Endothelial cell of umbilical vein (primary cell): ENCODE results near the gene DNAJB12. TPM values are rescaled to one million over a fixed set of nuclear protein-coding genes. Genes with fewer than 3 reads are reported as not detected.

Experiments used
- BruUV-seq: library from RNA; stranded (reverse); fragments of 400-500 nt; replicated peaks from 2 replicates; lab custom pipeline; 2021; lab: Mats Ljungman, UMichigan
- CTCF ChIA-PET: fragments of 300-600, 350-600 bp; sonication (Branson Sonifier 250); formaldehyde crosslinking; loops from one replicate; lab custom pipeline; 2021; ENCODE audit warnings: antibody characterized with exemption, inconsistent platforms; lab: Charles Lee
- POLR2A ChIA-PET: fragments of 300-600, 350-600 bp; sonication (Branson Sonifier 250); formaldehyde crosslinking; loops from one replicate; lab custom pipeline; 2021; ENCODE audit warnings: antibody characterized with exemption, inconsistent platforms; lab: Charles Lee
- DNase-seq: peaks from one replicate; pipeline ENCODE4 v3.0.0-alpha.2; 2011; ENCODE audit warnings: low read depth, low spot score
- FAIRE-seq: peaks from 2 replicates; lab custom pipeline; 2011; peaks lifted over from hg19 to GRCh38; lab: Jason Lieb, UNC
- H2AFZ ChIP-seq: 2 replicates; pipeline ENCODE4 v1.6.0; 2012; ENCODE audit warnings: low read depth, low read length, control low read depth, inconsistent platforms
- H3K27ac ChIP-seq: 2 replicates; pipeline ENCODE4 v1.5.1; 2011; ENCODE audit warnings: low read depth, mild to moderate bottlenecking, control low read depth, low read length, moderate library complexity; ENCODE audit not compliant: insufficient read depth
- H3K27me3 ChIP-seq, 2 experiments: 2 replicates each; pipeline versions ENCODE4 v1.6.0 to v1.6.1; 2011; ENCODE audit warnings: low read length in 2 of 2, mixed read lengths in 1 of 2; ENCODE audit not compliant: control insufficient read depth in 2 of 2, insufficient read depth in 2 of 2
- H3K36me3 ChIP-seq, 2 experiments: 2 replicates in 1 of 2; 3 replicates in 1 of 2; pipeline ENCODE4 v1.5.1; 2011; ENCODE audit warnings: low read length in 2 of 2, mild to moderate bottlenecking in 1 of 2, moderate library complexity in 1 of 2; ENCODE audit not compliant: control insufficient read depth in 2 of 2, insufficient read depth in 2 of 2; ENCODE audit errors: extremely low read depth in 1 of 2
- H3K4me1 ChIP-seq: 3 replicates; pipeline ENCODE4 v1.5.1; 2011; ENCODE audit warnings: mild to moderate bottlenecking, low read length; ENCODE audit not compliant: control insufficient read depth, insufficient read depth; ENCODE audit errors: extremely low read depth
- H3K4me2 ChIP-seq: 2 replicates; pipeline ENCODE4 v1.6.1; 2011; ENCODE audit warnings: low read length, control low read depth, mixed read lengths; ENCODE audit not compliant: insufficient read depth
- H3K4me3 ChIP-seq, 3 experiments: fragments of 200-600 bp in 1 of 3; sonication (generic), shearing (Covaris generic) in 1 of 3; replicated peaks in 1 of 3; 2 replicates each; pipeline ENCODE4 v1.5.1; 2011 to 2016; ENCODE audit warnings: control low read depth in 3 of 3, low read length in 3 of 3, mild to moderate bottlenecking in 2 of 3, inconsistent platforms in 1 of 3, low read depth in 1 of 3, moderate library complexity in 1 of 3; ENCODE audit not compliant: insufficient read depth in 1 of 3
- H3K79me2 ChIP-seq: 2 replicates; pipeline ENCODE4 v1.6.0; 2012; ENCODE audit warnings: low read length, inconsistent platforms; ENCODE audit not compliant: control insufficient read depth, insufficient read depth
- H3K9ac ChIP-seq: replicated peaks from 2 replicates; pipeline ENCODE3; 2011; ENCODE audit warnings: low read length, control low read depth; ENCODE audit not compliant: insufficient read depth; ENCODE audit errors: extremely low read depth
- H3K9me1 ChIP-seq: replicated peaks from 3 replicates; pipeline ENCODE4 v1.6.0; 2011; ENCODE audit warnings: mild to moderate bottlenecking, low read length; ENCODE audit not compliant: control insufficient read depth, insufficient read depth; ENCODE audit errors: extremely low read depth
- H3K9me3 ChIP-seq: replicated peaks from 2 replicates; pipeline ENCODE4 v1.5.1; 2012; ENCODE audit warnings: low read length, inconsistent platforms; ENCODE audit not compliant: control insufficient read depth, insufficient read depth
- H4K20me1 ChIP-seq: replicated peaks from 2 replicates; pipeline ENCODE3; 2011; ENCODE audit warnings: mild to moderate bottlenecking, low read length; ENCODE audit not compliant: control insufficient read depth, insufficient read depth; ENCODE audit errors: extremely low read depth
- EZH2 ChIP-seq: IDR thresholded peaks from 2 replicates; pipeline ENCODE4 v1.6.1; 2012; ENCODE audit warnings: borderline replicate concordance, low read depth, mild to moderate bottlenecking, moderate library complexity, low read length, inconsistent platforms; ENCODE audit not compliant: severe bottlenecking
- FOS ChIP-seq: IDR thresholded peaks from 2 replicates; pipeline ENCODE4 v1.6.1; 2011; ENCODE audit warnings: mild to moderate bottlenecking, low read length, moderate library complexity, borderline replicate concordance; ENCODE audit not compliant: insufficient read depth
- GATA2 ChIP-seq: IDR thresholded peaks from 2 replicates; pipeline ENCODE4 v1.7.0; 2011; ENCODE audit warnings: low read depth, mild to moderate bottlenecking, moderate library complexity, mixed read lengths, low read length; ENCODE audit not compliant: insufficient read length, insufficient read depth
- JUN ChIP-seq: IDR thresholded peaks from 2 replicates; pipeline ENCODE4 v1.6.1; 2011; ENCODE audit warnings: borderline replicate concordance, low read depth; ENCODE audit not compliant: insufficient read length, insufficient read depth
- MYC ChIP-seq: IDR thresholded peaks from one replicate; pipeline ENCODE4 v1.6.1; 2011; ENCODE audit warnings: mild to moderate bottlenecking, low read depth, low read length
- POLR2A ChIP-seq: IDR thresholded peaks from 2 replicates; pipeline ENCODE4 v1.6.1; 2012; ENCODE audit warnings: low read depth, mild to moderate bottlenecking, control low read depth, low read length
- POLR2AphosphoS5 ChIP-seq: IDR thresholded peaks from 2 replicates; pipeline ENCODE4 v1.6.1; 2012; ENCODE audit warnings: low read depth, mild to moderate bottlenecking, control low read depth, low read length, moderate library complexity; ENCODE audit not compliant: insufficient read depth
- dilution Hi-C: fragments of 300-500 bp; cut with MboI; formaldehyde crosslinking; loops from one replicate; pipeline ENCODE4 v1.15.0; 2019; ENCODE audit warnings: low sequenced_read_pairs; ENCODE audit not compliant: extremely low pct_ligation_motif_present
- intact Hi-C: fragments of 100-400 bp; cut with micrococcal nuclease; formaldehyde crosslinking; loops from one replicate; pipeline ENCODE4 v1.10.0; 2022
- polyA plus RNA-seq, 4 experiments: library from polyadenylated mRNA; depleted of rRNA in 3 of 4; stranded (reverse) in 3 of 4; unstranded in 1 of 4; fragments of >200 nt; gene quantifications; 2 replicates each; pipeline versions ENCODE4 v1.2.1 to v1.2.3, GENCODE V29; 2011 to 2012; ENCODE audit warnings: missing spikeins in 1 of 4
- total RNA-seq: library from RNA; stranded (reverse); gene quantifications from 2 replicates; pipeline ENCODE4 v1.2.3, GENCODE V29; 2021
- TF ChIP-seq, protein P1 (sequence below): IDR thresholded peaks from 2 replicates; pipeline ENCODE4 v1.6.1; 2011; ENCODE audit not compliant: insufficient read depth, insufficient read length
- TF ChIP-seq, protein P2 (sequence below), 2 donors: IDR thresholded peaks; 1 replicate in 1 of 2; 2 replicates in 1 of 2; pipeline ENCODE4 v1.5.1; 2011; ENCODE audit warnings: low read length in 2 of 2, mild to moderate bottlenecking in 2 of 2, moderate library complexity in 2 of 2, control low read depth in 1 of 2, inconsistent platforms in 1 of 2, low read depth in 1 of 2; ENCODE audit not compliant: insufficient read depth in 1 of 2; ENCODE audit errors: extremely low read depth in 1 of 2

DNAJB12 gene
- total and polyA plus RNA-seq, 2 donors (not counting 3 experiments of a cell fraction or from before 2014, with no cell fraction given) = 27.2 to 44.2 TPM

DNA sequence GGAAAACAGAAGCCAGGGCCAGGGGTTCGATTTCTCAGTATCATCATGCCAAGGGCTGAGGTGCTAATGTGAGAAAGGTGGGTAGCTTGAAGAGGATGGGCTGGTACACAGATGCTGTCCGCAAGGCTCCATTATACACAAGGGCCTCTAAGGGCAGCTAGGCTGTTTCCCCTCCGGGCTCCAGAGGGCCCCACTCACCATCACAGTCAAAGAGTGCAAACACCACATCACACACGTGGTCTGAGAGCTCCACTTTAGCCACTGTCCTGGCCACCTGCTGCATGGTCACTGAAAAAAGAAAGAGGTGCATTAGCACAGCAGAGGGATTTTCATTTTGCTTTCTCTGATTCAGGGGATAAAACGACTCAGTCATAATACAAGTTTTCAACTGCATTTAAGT, 20.9 kb upstream of the DNAJB12 start:
- H3K27ac ChIP-seq = no peak overlapping the region
- BruUV-seq = no TSS peak
- ChIA-PET POLR2A (no interaction called here), CTCF (interaction anchor here (0.6 to 4.9 kb wide), 8 partner anchors 9 to 686 kb away, joined by 3 to 31 read pairs (median 5); no protein-coding TSS in a partner anchor)
- H3K4me1 ChIP-seq = no peaks in the 10 kb centered on the region
- no peak overlapping the region for H2AFZ ChIP-seq
- no peak overlapping the region for H3K9ac ChIP-seq
- TF ChIP-seq, protein P1, sequence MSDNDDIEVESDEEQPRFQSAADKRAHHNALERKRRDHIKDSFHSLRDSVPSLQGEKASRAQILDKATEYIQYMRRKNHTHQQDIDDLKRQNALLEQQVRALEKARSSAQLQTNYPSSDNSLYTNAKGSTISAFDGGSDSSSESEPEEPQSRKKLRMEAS = no peak
- TF ChIP-seq, protein P2, sequence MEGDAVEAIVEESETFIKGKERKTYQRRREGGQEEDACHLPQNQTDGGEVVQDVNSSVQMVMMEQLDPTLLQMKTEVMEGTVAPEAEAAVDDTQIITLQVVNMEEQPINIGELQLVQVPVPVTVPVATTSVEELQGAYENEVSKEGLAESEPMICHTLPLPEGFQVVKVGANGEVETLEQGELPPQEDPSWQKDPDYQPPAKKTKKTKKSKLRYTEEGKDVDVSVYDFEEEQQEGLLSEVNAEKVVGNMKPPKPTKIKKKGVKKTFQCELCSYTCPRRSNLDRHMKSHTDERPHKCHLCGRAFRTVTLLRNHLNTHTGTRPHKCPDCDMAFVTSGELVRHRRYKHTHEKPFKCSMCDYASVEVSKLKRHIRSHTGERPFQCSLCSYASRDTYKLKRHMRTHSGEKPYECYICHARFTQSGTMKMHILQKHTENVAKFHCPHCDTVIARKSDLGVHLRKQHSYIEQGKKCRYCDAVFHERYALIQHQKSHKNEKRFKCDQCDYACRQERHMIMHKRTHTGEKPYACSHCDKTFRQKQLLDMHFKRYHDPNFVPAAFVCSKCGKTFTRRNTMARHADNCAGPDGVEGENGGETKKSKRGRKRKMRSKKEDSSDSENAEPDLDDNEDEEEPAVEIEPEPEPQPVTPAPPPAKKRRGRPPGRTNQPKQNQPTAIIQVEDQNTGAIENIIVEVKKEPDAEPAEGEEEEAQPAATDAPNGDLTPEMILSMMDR (IDR thresholded peaks at IDR 0.05; ENCODE audit: extremely low read depth in 1 of 2, insufficient read depth in 1 of 2, low read depth in 1 of 2, low read length in 2 of 2) = peak in 1 of 2 donors; percentile 12
- FAIRE-seq (peak; percentile 40), DNase-seq (no peak)
- H3K4me3 ChIP-seq = no peak overlapping the region
- no peaks in the 10 kb centered on the region for H3K27me3 ChIP-seq
- no peaks in the 10 kb centered on the region for H3K79me2 ChIP-seq
- no peaks in the 10 kb centered on the region for H3K9me1 ChIP-seq
- no peaks in the 10 kb centered on the region for H4K20me1 ChIP-seq
- intact Hi-C loops = no loop called here
- H3K36me3 ChIP-seq = no peaks in the 10 kb centered on the region
- H3K4me2 ChIP-seq = no peak overlapping the region
- dilution Hi-C loops = no loop called here
- H3K9me3 ChIP-seq = no peaks in the 10 kb centered on the region

DNA sequence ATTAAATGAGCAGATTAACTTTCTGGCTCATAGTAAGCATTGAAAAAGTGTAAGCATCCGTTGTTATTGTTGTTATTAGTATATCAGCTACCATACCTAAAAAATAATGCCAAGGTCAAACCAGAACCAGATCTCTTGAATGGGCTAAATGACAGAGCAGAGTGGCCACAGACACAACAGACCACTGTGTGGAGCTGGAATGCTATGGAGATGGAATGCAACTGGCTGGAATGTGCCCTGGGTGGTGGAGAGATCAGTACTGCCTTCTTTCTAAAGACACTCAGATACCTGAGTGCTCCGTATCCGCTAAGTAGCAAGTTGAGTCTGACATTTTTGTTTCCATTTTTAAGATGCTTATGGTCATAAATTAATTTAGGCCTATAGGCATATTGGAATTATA, 20.5 kb upstream of the DNAJB12 start:
- Histone ChIP-seq H4K20me1 (no peaks in the 10 kb centered on the region), H3K27me3 (no peaks in the 10 kb centered on the region), H3K36me3 (no peaks in the 10 kb centered on the region), H3K79me2 (no peaks in the 10 kb centered on the region), H3K9me3 (no peaks in the 10 kb centered on the region), H3K9me1 (no peaks in the 10 kb centered on the region), H3K4me3 (no peak overlapping the region), H3K27ac (no peak overlapping the region), H3K9ac (no peak overlapping the region), H3K4me2 (no peak overlapping the region), H2AFZ (no peak overlapping the region), H3K4me1 (no peaks in the 10 kb centered on the region)
- ChIA-PET POLR2A (no interaction called here), CTCF (interaction anchor here (0.6 to 4.9 kb wide), 9 partner anchors 10 to 686 kb away, joined by 3 to 31 read pairs (median 4); no protein-coding TSS in a partner anchor)
- intact Hi-C loops = no loop called here
- dilution Hi-C loops = no loop called here
- FAIRE-seq (no peak), DNase-seq (no peak)
- BruUV-seq = no TSS peak
- TF ChIP-seq MYC (no peak), EZH2 (no peak), JUN (no peak), GATA2 (no peak), POLR2AphosphoS5 (no peak), POLR2A (no peak), FOS (no peak)
- TF ChIP-seq, protein P1 = no peak
- TF ChIP-seq, protein P2 (IDR thresholded peaks at IDR 0.05; ENCODE audit: extremely low read depth in 1 of 2, insufficient read depth in 1 of 2, low read depth in 1 of 2, low read length in 2 of 2) = no peak
